DMS53 (cell line): ENCODE data around the gene LRRC8C.
"Not testable (repeated sequence)": the region's sequence is repeated elsewhere in the genome, so short reads cannot be mapped to it uniquely, and the experiment has no call there.

Source experiments
- DNase-seq: peaks from one replicate; lab custom pipeline; 2025; lab: John Stamatoyannopoulos, UW

LRRC8C gene

GRCh38 chr1:89632657-89633247 lies at the start of gene LRRC8C:
Gene LRRC8C, plus strand, starts transcription at chr1:89633120. Its CDS starts 53,354 bp downstream, at chr1:89686474.
- DNase-seq = peak; percentile 91

- DNase-seq = no peak
These were observed 48.7 kb upstream of the LRRC8C start for GRCh38 chr1:89584211-89584610.

- no peak for DNase-seq
These were observed 48.1 kb upstream of the LRRC8C start for GRCh38 chr1:89584781-89585180.

GRCh38 chr1:89587729-89588161 lies 45.2 kb upstream of the LRRC8C start:
- DNase-seq = no peak

- DNase-seq = no peak
These were observed 44.4 kb upstream of the LRRC8C start for GRCh38 chr1:89588480-89588879.

GRCh38 chr1:89589515-89589914 lies 43.4 kb upstream of the LRRC8C start:
- no peak for DNase-seq

- DNase-seq = no peak
These were observed 42.4 kb upstream of the LRRC8C start for GRCh38 chr1:89590341-89591080.

- DNase-seq = not testable (repeated sequence)
These were observed 40.0 kb upstream of the LRRC8C start for GRCh38 chr1:89592861-89593302.

- DNase-seq = no peak
These were observed 38.7 kb upstream of the LRRC8C start for GRCh38 chr1:89594096-89594740.

GRCh38 chr1:89596698-89597097 lies 36.2 kb upstream of the LRRC8C start:
- DNase-seq = no peak

GRCh38 chr1:89598450-89599331 lies 34.2 kb upstream of the LRRC8C start:
- peak; percentile 74 for DNase-seq

- no peak for DNase-seq
These were observed 33.6 kb upstream of the LRRC8C start for GRCh38 chr1:89599332-89599630.

GRCh38 chr1:89600451-89601224 lies 32.3 kb upstream of the LRRC8C start:
- no peak for DNase-seq

- no peak for DNase-seq
These were observed 30.0 kb upstream of the LRRC8C start for GRCh38 chr1:89602871-89603404.

GRCh38 chr1:89603651-89604413 lies 29.1 kb upstream of the LRRC8C start:
- no peak for DNase-seq

GRCh38 chr1:89604414-89604735 lies 28.5 kb upstream of the LRRC8C start:
- no peak for DNase-seq

GRCh38 chr1:89605692-89606091 lies 27.2 kb upstream of the LRRC8C start:
- DNase-seq = no peak

GRCh38 chr1:89606227-89606980 lies 26.5 kb upstream of the LRRC8C start:
- no peak for DNase-seq

GRCh38 chr1:89607156-89607555 lies 25.8 kb upstream of the LRRC8C start:
- DNase-seq = no peak
